Endometrial microvascular endothelial cells (primary cell): ENCODE results near the gene KBTBD3. TPM values are rescaled to one million over a fixed set of nuclear protein-coding genes. Genes with fewer than 3 reads are reported as not detected.

Experiments used
- in situ Hi-C: cut with HindIII; loops from 2 replicates; pipeline ENCODE4 v1.10.0; 2017; ENCODE audit warnings: low sequenced_read_pairs, low pct_unique_long_range_greater_than_20kb; ENCODE audit errors: inconsistent ontology term
- total RNA-seq: library from RNA; depleted of rRNA; stranded (reverse); fragments of >200 nt; gene quantifications from one replicate; pipeline ENCODE4 v1.2.3, GENCODE V29; 2015; ENCODE audit errors: inconsistent ontology term

Gene KBTBD3
- 0.65 TPM for total RNA-seq

DNA sequence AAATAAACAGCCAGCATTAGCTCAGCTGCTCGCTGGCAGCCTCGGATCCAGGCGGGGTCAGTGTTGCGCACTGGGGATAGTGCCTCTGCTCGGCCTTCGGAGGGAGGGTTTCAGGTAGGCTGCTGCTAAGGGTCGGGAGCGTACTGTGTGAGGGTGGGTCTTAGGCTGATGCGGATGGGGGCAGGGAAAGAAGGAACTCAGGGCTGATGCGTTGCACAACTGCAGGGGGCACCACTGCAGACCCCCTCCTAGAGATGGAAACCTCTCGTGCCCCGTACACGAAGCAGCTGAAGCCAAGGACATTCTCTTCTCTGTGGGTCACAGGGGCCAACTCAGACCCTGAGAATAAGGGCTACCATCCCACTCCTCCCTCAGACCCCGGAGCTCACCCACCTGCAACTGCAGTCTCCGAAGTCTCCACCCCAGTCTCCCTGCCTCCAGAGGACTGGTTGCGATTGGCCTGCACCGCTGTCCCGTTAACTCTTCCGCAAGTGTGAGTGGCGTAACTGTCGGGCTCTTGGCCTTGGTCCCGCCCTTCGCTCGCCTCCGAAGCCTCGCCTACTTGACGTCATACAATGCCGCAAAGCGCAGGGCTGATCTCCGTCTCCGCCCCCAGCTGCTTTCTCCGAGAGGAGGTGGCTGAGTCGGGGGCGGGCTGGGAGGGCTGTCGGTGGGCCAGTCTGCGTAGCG lies at the start of gene KBTBD3:
KBTBD3 (minus strand) TSS at position 429 of the 690 bp plus-strand sequence. CDS start 18,250 bp downstream, outside the sequence.
- in situ Hi-C loops = no loop called here

- in situ Hi-C loops = no loop called here
These were observed 44.6 kb upstream of the KBTBD3 start for GRCh38 chr11:106121570-106122320.

GRCh38 chr11:106105986-106106385 lies 28.8 kb upstream of the KBTBD3 start:
- in situ Hi-C loops = no loop called here

DNA sequence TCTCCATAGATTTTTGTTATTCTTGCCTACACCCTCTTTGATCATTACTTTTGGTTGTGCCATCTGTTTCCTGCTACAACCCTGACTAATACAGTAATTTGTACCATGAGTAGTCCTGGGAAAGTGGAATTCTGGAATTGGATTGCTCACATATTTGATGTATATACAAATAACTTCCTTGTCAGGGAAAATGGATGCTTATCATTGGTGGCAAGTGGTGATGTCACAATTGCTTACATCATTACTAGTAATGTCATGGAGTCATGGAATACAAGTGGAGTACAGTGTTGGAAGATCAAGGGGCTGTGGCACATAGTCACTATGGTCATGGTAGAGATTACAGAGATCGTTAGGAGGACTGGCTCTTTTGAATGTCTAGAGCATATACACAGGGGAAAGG lies 24.7 kb upstream of the KBTBD3 start:
- in situ Hi-C loops = no loop called here

GRCh38 chr11:106101370-106101769 lies 24.2 kb upstream of the KBTBD3 start:
- in situ Hi-C loops = no loop called here

DNA sequence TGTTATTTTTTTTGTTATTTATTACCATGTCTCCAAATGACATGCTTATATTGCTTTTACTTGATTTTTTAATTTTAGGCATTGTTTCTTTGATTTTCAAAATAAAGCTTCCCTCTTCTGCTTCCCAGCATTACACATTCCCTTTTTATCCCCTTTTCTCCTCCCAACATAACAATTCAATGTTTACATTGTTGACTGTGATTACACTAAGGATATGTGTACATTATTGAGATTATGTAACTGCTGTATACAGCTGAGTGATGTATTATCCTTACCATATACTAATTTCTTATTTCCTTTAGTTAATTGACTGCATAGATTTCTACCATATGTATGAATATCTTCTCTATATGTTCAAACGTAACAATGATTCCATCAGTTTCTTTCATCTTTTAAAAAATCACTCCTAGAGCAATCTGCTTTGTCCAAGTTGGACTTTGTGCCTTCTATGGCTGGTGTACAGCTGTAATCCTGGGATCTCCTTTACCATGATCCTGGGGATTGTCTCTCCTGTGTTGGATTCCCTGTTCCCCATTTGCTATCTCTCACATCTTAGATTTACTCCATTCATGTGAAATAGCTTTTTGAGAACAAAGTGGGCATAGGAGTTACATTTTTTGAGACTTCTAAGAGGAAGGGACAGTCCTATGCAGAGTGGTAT lies 21.9 kb upstream of the KBTBD3 start:
- in situ Hi-C loops = no loop called here

- in situ Hi-C loops = no loop called here
These were observed 15.3 kb upstream of the KBTBD3 start for GRCh38 chr11:106092446-106092845.

DNA sequence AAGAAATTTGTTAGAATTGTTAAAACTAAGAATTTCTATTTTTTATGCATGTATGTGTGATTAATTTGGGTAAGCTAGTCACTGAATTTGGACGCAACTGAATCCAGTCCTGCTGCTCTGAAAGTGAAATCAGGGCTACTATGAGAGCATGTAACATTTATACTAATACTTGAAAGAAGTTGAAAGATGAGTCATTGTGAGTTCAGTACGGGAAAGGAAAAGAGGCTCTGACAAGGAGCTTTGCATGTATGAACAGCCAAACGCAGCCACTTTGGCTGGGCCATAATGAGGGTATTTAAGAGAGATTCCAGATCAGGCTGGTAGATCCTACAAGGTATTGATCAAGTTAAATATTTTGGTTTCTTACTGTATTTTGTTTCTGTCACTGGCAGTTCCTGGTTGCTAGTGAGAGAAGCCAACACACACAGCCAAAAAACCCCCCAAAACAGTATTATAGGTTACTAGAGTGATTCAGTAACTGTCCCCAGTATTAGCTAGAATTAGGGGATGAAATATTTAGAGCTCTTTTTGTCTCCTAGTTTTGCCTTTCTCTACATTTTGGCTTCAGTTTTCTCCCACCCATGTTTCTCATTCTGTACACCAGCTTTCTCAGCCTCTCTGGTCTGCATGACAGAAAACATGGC lies 14.5 kb upstream of the KBTBD3 start:
- in situ Hi-C loops = no loop called here

DNA sequence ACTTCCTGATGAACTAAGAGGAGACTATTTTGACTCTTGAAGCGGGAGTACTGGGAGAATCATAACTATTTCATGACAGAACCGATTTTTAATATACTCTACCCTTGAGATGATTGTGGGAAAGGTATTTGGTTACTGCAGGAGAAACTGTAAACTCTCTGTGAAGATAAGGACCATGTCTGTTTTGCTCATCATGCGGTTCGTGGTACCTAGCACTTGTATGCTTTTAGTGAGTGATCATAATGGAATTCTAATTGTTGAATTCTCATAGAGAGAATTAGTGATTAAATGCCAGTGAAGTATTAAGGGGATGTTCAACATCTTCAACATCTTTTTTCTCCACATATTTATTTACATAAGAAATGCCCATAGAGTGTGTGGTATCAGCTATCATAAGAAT lies 11.7 kb upstream of the KBTBD3 start:
- in situ Hi-C loops = no loop called here

GRCh38 chr11:106087815-106088435 lies 10.8 kb upstream of the KBTBD3 start:
- in situ Hi-C loops = no loop called here

DNA sequence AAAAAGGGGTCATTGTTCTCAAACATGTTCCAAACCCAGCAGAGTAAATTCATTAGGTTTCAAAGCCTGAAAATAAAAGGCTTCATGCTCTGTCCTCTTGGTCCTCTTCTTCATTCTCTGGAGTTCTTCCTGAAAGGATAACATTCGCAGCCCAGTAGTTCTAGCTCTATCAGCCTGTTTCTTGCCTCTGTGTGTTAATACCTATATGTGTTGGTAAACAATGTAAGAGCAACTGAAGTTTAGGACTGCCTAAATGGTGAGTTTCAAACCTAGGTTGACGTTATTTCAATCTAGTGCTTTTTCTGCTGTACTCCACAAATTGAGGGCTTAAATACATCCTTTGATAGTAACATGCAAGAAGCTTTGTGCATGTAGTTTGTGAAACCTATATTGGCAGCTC lies 9.7 kb upstream of the KBTBD3 start:
- in situ Hi-C loops = no loop called here

DNA sequence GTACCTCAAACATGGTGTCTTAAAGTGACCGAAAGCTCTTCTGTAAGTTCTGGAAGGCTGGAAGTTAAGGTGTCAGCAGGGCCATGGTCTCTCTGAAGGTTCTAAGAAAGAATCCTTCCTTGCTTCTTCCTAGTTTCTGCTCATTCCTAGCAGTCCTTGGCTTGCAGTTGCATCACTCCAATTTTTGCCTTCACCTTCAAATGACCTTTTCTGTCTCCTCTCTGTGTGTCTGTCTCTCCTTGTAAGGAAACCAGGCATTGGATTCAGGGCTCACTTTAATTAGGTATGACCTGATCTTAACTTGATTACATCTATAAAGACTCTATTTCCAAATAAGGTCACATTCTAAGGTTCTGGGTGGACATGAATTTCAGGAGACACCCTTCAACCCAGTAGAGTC lies 9.0 kb upstream of the KBTBD3 start:
- in situ Hi-C loops = no loop called here

DNA sequence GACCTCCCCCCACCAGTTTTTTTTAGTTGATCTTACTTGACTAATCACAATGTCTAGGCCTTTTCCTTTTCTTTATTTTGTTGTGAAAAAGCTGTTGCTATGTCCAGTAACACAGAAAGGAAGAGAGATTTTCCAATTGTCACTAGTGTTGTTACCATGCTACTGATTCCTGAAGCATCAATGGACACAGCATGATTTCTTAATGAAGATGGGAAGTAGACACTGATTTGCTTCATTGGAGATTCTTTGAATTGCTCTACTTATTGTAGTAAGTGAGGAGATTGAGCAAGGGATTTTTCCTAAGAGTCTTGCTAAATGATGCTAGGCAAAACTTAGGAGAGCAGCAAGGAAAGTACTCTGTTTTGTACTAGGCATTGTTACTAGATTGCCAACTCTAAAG lies 4.9 kb upstream of the KBTBD3 start:
- in situ Hi-C loops = no loop called here

DNA sequence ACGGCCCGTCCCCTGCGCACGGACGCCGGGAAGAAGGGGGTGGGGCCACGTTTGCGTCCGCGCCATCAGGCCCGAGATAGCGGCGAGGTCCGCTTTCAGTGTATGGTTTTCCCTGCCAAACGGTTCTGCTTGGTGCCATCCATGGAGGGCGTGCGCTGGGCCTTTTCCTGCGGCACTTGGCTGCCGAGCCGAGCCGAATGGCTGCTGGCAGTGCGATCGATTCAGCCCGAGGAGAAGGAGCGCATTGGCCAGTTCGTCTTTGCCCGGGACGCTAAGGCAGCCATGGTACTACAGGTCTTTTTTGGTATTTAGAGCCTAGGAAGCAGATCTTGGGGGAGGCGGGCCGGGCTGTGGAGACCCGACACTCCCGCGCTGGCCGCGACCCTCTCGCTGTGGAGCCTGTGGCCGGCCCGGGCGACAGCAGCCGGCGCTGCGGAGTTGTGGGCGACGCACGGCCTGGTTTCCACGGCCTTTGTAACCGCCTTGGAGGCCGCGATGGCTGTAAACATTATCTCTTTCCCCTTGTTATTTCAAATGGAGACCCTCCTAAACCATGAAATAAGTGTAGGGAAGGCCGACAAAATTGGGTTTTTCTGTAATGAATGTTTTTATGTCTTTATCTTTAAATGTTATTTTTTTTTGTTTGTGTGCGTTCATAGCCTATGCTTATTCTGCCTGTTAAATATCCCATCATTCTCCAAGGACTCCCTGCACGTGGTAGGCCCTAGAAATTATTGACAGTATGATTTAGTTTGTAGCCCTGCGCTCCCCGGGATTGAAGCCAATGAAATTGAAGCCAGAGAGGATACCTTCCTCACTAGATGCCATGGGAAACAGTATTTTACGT lies 685 bp upstream of the KBTBD3 start, which contains the start of gene AASDHPPT:
AASDHPPT (plus strand) TSS at position 54 of the 847 bp plus-strand sequence; CDS start at position 103, 49 bp downstream.
- in situ Hi-C loops = no loop called here

GRCh38 chr11:106076171-106076918 lies 802 bp downstream of the KBTBD3 start:
- in situ Hi-C loops = no loop called here

- in situ Hi-C loops = no loop called here
These were observed 4.3 kb downstream of the KBTBD3 start for GRCh38 chr11:106072804-106073203.

DNA sequence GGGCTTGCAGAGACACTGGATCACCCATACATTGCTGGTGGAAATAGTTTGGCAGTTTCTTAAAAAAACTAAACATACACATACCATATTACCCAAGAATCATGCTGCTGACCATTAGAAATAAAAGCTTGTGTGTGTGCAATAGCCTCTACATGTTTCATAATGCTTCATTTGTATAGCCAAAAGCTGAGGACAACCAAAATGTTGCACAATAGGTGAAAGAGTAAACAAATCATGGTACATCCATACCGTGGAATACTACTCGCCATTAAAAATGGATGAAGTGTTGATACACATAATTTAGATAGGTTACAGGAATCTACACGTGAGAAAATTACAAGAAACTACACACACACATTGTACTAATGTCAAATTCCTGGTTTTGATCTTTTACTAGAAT lies 6.5 kb downstream of the KBTBD3 start:
- in situ Hi-C loops = no loop called here
